22Rv1 (cell line): ENCODE measurements around the gene COL6A3.

ENCODE experiments used
- CTCF ChIP-seq: fragments of 450-650 bp; IDR thresholded peaks from 2 replicates; pipeline ENCODE4 v1.5.1; 2017; ENCODE audit warnings: mild to moderate bottlenecking
- ZFX ChIP-seq: fragments of 450-650 bp; IDR thresholded peaks from 2 replicates; pipeline ENCODE4 v1.6.1; 2017; ENCODE audit warnings: antibody characterized with exemption, borderline replicate concordance

- TF ChIP-seq CTCF: no peak
- TF ChIP-seq ZFX: no peak
These were observed 33.2 kb downstream of the COL6A3 start for GRCh38 chr2:237380768-237381167.
